Bronchial epithelial cell (primary cell): ENCODE measurements around the gene B3GNT3. TPM values are rescaled to one million over a fixed set of nuclear protein-coding genes. Genes with fewer than 3 reads are reported as not detected.

Source experiments
- DNase-seq: peaks from one replicate; pipeline ENCODE4 v3.0.0-alpha.2; 2010; ENCODE audit warnings: low read depth
- FAIRE-seq: peaks from 2 replicates; lab custom pipeline; 2011; peaks lifted over from hg19 to GRCh38; lab: Jason Lieb, UNC
- H3K27me3 ChIP-seq: 2 replicates; pipeline ENCODE4 v1.5.1; 2011; ENCODE audit warnings: low read length; ENCODE audit not compliant: control insufficient read depth, insufficient read depth
- H3K36me3 ChIP-seq: 2 replicates; pipeline ENCODE4 v1.5.1; 2011; ENCODE audit warnings: low read length; ENCODE audit not compliant: control insufficient read depth, insufficient read depth
- H3K4me3 ChIP-seq: 2 replicates; pipeline ENCODE4 v1.5.1; 2011; ENCODE audit warnings: mild to moderate bottlenecking, low read depth, low read length, control low read depth
- total RNA-seq: library from RNA; depleted of rRNA; stranded (reverse); fragments of >200 nt; gene quantifications from 2 replicates; pipeline ENCODE4 v1.2.1, GENCODE V29; 2014
- TF ChIP-seq, protein P1 (sequence below): IDR thresholded peaks from 2 replicates; pipeline ENCODE4 v1.5.1; 2011; ENCODE audit warnings: mild to moderate bottlenecking, moderate library complexity, low read length, control low read depth, inconsistent platforms; ENCODE audit not compliant: insufficient read depth, severe bottlenecking

Gene B3GNT3
- total RNA-seq, 1 donor from 2014 or later = 11.6 TPM

- no peaks in the 10 kb centered on the region for H3K36me3 ChIP-seq
- no peak for DNase-seq
- no peak within 1 kb of the TSS for H3K4me3 ChIP-seq
- H3K27me3 ChIP-seq = no peaks in the 10 kb centered on the region
- TF ChIP-seq, protein P1, sequence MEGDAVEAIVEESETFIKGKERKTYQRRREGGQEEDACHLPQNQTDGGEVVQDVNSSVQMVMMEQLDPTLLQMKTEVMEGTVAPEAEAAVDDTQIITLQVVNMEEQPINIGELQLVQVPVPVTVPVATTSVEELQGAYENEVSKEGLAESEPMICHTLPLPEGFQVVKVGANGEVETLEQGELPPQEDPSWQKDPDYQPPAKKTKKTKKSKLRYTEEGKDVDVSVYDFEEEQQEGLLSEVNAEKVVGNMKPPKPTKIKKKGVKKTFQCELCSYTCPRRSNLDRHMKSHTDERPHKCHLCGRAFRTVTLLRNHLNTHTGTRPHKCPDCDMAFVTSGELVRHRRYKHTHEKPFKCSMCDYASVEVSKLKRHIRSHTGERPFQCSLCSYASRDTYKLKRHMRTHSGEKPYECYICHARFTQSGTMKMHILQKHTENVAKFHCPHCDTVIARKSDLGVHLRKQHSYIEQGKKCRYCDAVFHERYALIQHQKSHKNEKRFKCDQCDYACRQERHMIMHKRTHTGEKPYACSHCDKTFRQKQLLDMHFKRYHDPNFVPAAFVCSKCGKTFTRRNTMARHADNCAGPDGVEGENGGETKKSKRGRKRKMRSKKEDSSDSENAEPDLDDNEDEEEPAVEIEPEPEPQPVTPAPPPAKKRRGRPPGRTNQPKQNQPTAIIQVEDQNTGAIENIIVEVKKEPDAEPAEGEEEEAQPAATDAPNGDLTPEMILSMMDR = no peak
- no peak for FAIRE-seq
These were observed 43.6 kb upstream of the B3GNT3 start, which contains the start of gene FCHO1 for GRCh38 chr19:17751103-17751911. FCHO1 (plus strand) TSS chr19:17751477; CDS start chr19:17755165, 3,688 bp downstream.

DNA sequence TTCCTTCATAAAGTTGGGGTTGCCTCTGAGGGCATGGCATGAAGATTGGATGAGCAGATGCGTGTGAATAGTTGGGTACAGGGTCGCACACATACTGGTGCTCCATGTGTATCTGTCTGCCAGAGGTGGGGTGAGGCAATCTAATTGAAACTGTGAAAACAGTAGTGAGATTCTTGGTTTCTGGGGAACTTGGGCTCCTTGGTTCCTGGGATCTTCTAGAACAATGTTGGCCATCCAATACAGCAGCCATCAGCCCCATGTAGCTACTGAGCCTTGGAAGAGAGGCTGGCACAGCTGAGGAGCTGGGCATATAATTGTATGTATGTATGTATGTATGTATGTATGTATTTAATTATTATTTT, 43.0 kb upstream of the B3GNT3 start:
- Histone ChIP-seq H3K27me3 (no peaks in the 10 kb centered on the region), H3K4me3 (no peak overlapping the region), H3K36me3 (no peaks in the 10 kb centered on the region)
- DNase-seq = no peak
- TF ChIP-seq, protein P1 = no peak
- no peak for FAIRE-seq

GRCh38 chr19:17752865-17753639, 41.9 kb upstream of the B3GNT3 start:
- FAIRE-seq (no peak), DNase-seq (no peak)
- H3K36me3 ChIP-seq = no peaks in the 10 kb centered on the region
- H3K4me3 ChIP-seq = no peak overlapping the region
- TF ChIP-seq, protein P1 = no peak
- H3K27me3 ChIP-seq = no peaks in the 10 kb centered on the region

- H3K27me3 ChIP-seq = no peaks in the 10 kb centered on the region
- H3K36me3 ChIP-seq = no peaks in the 10 kb centered on the region
- TF ChIP-seq, protein P1 = no peak
- DNase-seq (no peak), FAIRE-seq (no peak)
- H3K4me3 ChIP-seq = no peak overlapping the region
These were observed 41.0 kb upstream of the B3GNT3 start for GRCh38 chr19:17753976-17754375.

- Histone ChIP-seq H3K36me3 (no peaks in the 10 kb centered on the region), H3K4me3 (no peak overlapping the region), H3K27me3 (no peaks in the 10 kb centered on the region)
- TF ChIP-seq, protein P1 = no peak
- FAIRE-seq = no peak
- DNase-seq = peak; percentile 48
These were observed 40.1 kb upstream of the B3GNT3 start for GRCh38 chr19:17754634-17755442.
